Measurements from ENCODE around the gene CBFB. TPM values are rescaled to one million over a fixed set of nuclear protein-coding genes. Genes with fewer than 3 reads are reported as not detected.
A peak's percentile ranks its signal among the peaks of the same experiment; 100 is the strongest.

The CBFB gene
- total RNA-seq, 2 donors from 2014 or later = 78.5 to 85.4 TPM

- H3K4me3 Mint-ChIP-seq = no peak overlapping the region
- DNase-seq = no peak
- H3K36me3 Mint-ChIP-seq (ENCODE audit: low read depth) = no peaks in the 10 kb centered on the region
Observed at GRCh38 chr16:67009158-67009557, 19.8 kb upstream of the CBFB start.

GRCh38 chr16:67011274-67011673, 17.7 kb upstream of the CBFB start:
- H3K4me1 Mint-ChIP-seq = peaks cover 10% of the 10 kb centered on the region
- no peak for DNase-seq

More at GRCh38 chr16:67009158-67009557, 19.8 kb upstream of the CBFB start:
- Mint-ChIP-seq H3K4me1 (peaks cover 6% of the 10 kb centered on the region), H3K27ac (peak overlapping the region; percentile 66), H3K27me3 (no peaks in the 10 kb centered on the region)
- no peaks in the 10 kb centered on the region for H3K9me3 ChIP-seq (ENCODE audit: control insufficient read depth, low read length, poor library complexity, severe bottlenecking)
- no peak for ATAC-seq

GRCh38 chr16:67013233-67013822, 15.6 kb upstream of the CBFB start:
- ATAC-seq (no peak), DNase-seq (no peak)
- no peak overlapping the region for H3K27ac Mint-ChIP-seq
- H3K4me1 Mint-ChIP-seq = peaks cover 10% of the 10 kb centered on the region
- H3K27me3 Mint-ChIP-seq = no peaks in the 10 kb centered on the region
- peak overlapping the region; percentile 89 for H3K4me3 Mint-ChIP-seq
- no peaks in the 10 kb centered on the region for H3K36me3 Mint-ChIP-seq (ENCODE audit: low read depth)
- no peaks in the 10 kb centered on the region for H3K9me3 ChIP-seq (ENCODE audit: control insufficient read depth, low read length, poor library complexity, severe bottlenecking)

More at GRCh38 chr16:67011274-67011673, 17.7 kb upstream of the CBFB start:
- no peak overlapping the region for H3K27ac Mint-ChIP-seq
- no peaks in the 10 kb centered on the region for H3K36me3 Mint-ChIP-seq (ENCODE audit: low read depth)
- no peaks in the 10 kb centered on the region for H3K9me3 ChIP-seq (ENCODE audit: control insufficient read depth, low read length, poor library complexity, severe bottlenecking)
- no peaks in the 10 kb centered on the region for H3K27me3 Mint-ChIP-seq
- H3K4me3 Mint-ChIP-seq = no peak overlapping the region
- ATAC-seq = no peak

GRCh38 chr16:67013823-67014633, 14.9 kb upstream of the CBFB start:
- H3K9me3 ChIP-seq (ENCODE audit: control insufficient read depth, low read length, poor library complexity, severe bottlenecking) = no peaks in the 10 kb centered on the region
- peak overlapping the region; percentile 89 for H3K4me3 Mint-ChIP-seq
- ATAC-seq (peak; percentile 59), DNase-seq (peak; percentile 49 to 71 (median 62))
- H3K27me3 Mint-ChIP-seq = no peaks in the 10 kb centered on the region
- H3K27ac Mint-ChIP-seq = peak overlapping the region; percentile 41
- H3K36me3 Mint-ChIP-seq (ENCODE audit: low read depth) = no peaks in the 10 kb centered on the region
- H3K4me1 Mint-ChIP-seq = peaks cover 10% of the 10 kb centered on the region

- no peaks in the 10 kb centered on the region for H3K9me3 ChIP-seq (ENCODE audit: control insufficient read depth, low read length, poor library complexity, severe bottlenecking)
- no peak for ATAC-seq
- Mint-ChIP-seq H3K4me1 (peaks cover 9% of the 10 kb centered on the region), H3K27ac (peak overlapping the region; percentile 41), H3K4me3 (peak overlapping the region; percentile 89), H3K36me3 (ENCODE audit: low read depth) (no peaks in the 10 kb centered on the region), H3K27me3 (no peaks in the 10 kb centered on the region)
- no peak for DNase-seq
Observed at GRCh38 chr16:67014634-67015312, 14.2 kb upstream of the CBFB start.

- no peak overlapping the region for H3K4me3 Mint-ChIP-seq
- H3K4me1 Mint-ChIP-seq = peaks cover 9% of the 10 kb centered on the region
- no peak for DNase-seq
Observed at GRCh38 chr16:67015313-67015731, 13.6 kb upstream of the CBFB start.

GRCh38 chr16:67016143-67016542, 12.8 kb upstream of the CBFB start:
- DNase-seq (no peak), ATAC-seq (no peak)
- Mint-ChIP-seq H3K4me1 (peaks cover 11% of the 10 kb centered on the region), H3K27me3 (no peaks in the 10 kb centered on the region), H3K27ac (no peak overlapping the region), H3K4me3 (no peak overlapping the region), H3K36me3 (ENCODE audit: low read depth) (no peaks in the 10 kb centered on the region)
- H3K9me3 ChIP-seq (ENCODE audit: control insufficient read depth, low read length, poor library complexity, severe bottlenecking) = no peaks in the 10 kb centered on the region

More at GRCh38 chr16:67015313-67015731, 13.6 kb upstream of the CBFB start:
- H3K9me3 ChIP-seq (ENCODE audit: control insufficient read depth, low read length, poor library complexity, severe bottlenecking) = no peaks in the 10 kb centered on the region
- ATAC-seq = no peak
- no peaks in the 10 kb centered on the region for H3K36me3 Mint-ChIP-seq (ENCODE audit: low read depth)
- H3K27me3 Mint-ChIP-seq = no peaks in the 10 kb centered on the region
- no peak overlapping the region for H3K27ac Mint-ChIP-seq

GRCh38 chr16:67016681-67017420, 12.1 kb upstream of the CBFB start:
- H3K4me1 Mint-ChIP-seq = peaks cover 11% of the 10 kb centered on the region
- DNase-seq = no peak
- H3K27me3 Mint-ChIP-seq = no peaks in the 10 kb centered on the region
- H3K4me3 Mint-ChIP-seq = no peak overlapping the region
- H3K36me3 Mint-ChIP-seq (ENCODE audit: low read depth) = no peaks in the 10 kb centered on the region
- no peaks in the 10 kb centered on the region for H3K9me3 ChIP-seq (ENCODE audit: control insufficient read depth, low read length, poor library complexity, severe bottlenecking)
- H3K27ac Mint-ChIP-seq = no peak overlapping the region
- ATAC-seq = no peak

- no peaks in the 10 kb centered on the region for H3K36me3 Mint-ChIP-seq (ENCODE audit: low read depth)
- H3K4me1 Mint-ChIP-seq = peaks cover 11% of the 10 kb centered on the region
- H3K9me3 ChIP-seq (ENCODE audit: control insufficient read depth, low read length, poor library complexity, severe bottlenecking) = no peaks in the 10 kb centered on the region
- ATAC-seq (no peak), DNase-seq (no peak)
- no peak overlapping the region for H3K4me3 Mint-ChIP-seq
- H3K27me3 Mint-ChIP-seq = no peaks in the 10 kb centered on the region
- H3K27ac Mint-ChIP-seq = peak overlapping the region; percentile 59
Observed at GRCh38 chr16:67017421-67017750, 11.6 kb upstream of the CBFB start.

GRCh38 chr16:67017810-67018488, 11.0 kb upstream of the CBFB start:
- Mint-ChIP-seq H3K27me3 (no peaks in the 10 kb centered on the region), H3K27ac (peak overlapping the region; percentile 59), H3K4me1 (peaks cover 13% of the 10 kb centered on the region), H3K4me3 (no peak overlapping the region), H3K36me3 (ENCODE audit: low read depth) (no peaks in the 10 kb centered on the region)
- ATAC-seq (peak; percentile 95), DNase-seq (peak; percentile 59 to 82 (median 74))
- H3K9me3 ChIP-seq (ENCODE audit: control insufficient read depth, low read length, poor library complexity, severe bottlenecking) = no peaks in the 10 kb centered on the region

- no peak overlapping the region for H3K4me3 Mint-ChIP-seq
- H3K9me3 ChIP-seq (ENCODE audit: control insufficient read depth, low read length, poor library complexity, severe bottlenecking) = no peaks in the 10 kb centered on the region
- no peaks in the 10 kb centered on the region for H3K36me3 Mint-ChIP-seq (ENCODE audit: low read depth)
- ATAC-seq = no peak
- no peaks in the 10 kb centered on the region for H3K27me3 Mint-ChIP-seq
- peaks cover 12% of the 10 kb centered on the region for H3K4me1 Mint-ChIP-seq
- no peak for DNase-seq
- no peak overlapping the region for H3K27ac Mint-ChIP-seq
Observed at GRCh38 chr16:67019171-67019570, 9.8 kb upstream of the CBFB start.

- H3K4me1 Mint-ChIP-seq = peaks cover 8% of the 10 kb centered on the region
- H3K4me3 Mint-ChIP-seq = no peak overlapping the region
- no peaks in the 10 kb centered on the region for H3K27me3 Mint-ChIP-seq
- ATAC-seq (no peak), DNase-seq (no peak)
- H3K27ac Mint-ChIP-seq = no peak overlapping the region
- no peaks in the 10 kb centered on the region for H3K9me3 ChIP-seq (ENCODE audit: control insufficient read depth, low read length, poor library complexity, severe bottlenecking)
- no peaks in the 10 kb centered on the region for H3K36me3 Mint-ChIP-seq (ENCODE audit: low read depth)
Observed at GRCh38 chr16:67021321-67021720, 7.6 kb upstream of the CBFB start.
